Lower lobe of right lung (tissue), 2 donors: ENCODE results near the gene GRID1. TPM values are rescaled to one million over a fixed set of nuclear protein-coding genes. Genes with fewer than 3 reads are reported as not detected.
A peak's percentile ranks its signal among the peaks of the same experiment; 100 is the strongest.

Source experiments
- ATAC-seq, 2 donors: fragments of 200-7000 bp; cut with Tn5 transposase; one replicate each; pipeline ENCODE4 v1.9.1; 2020 to 2022; ENCODE audit warnings: mild to moderate bottlenecking in 2 of 2, moderate library complexity in 2 of 2
- DNase-seq: peaks from one replicate; pipeline ENCODE4 v3.0.0-alpha.2; 2020
- H3K27ac ChIP-seq: fragments of 200-600 bp; one replicate; pipeline ENCODE4 v1.8.0; 2022
- H3K27me3 ChIP-seq: fragments of 200-600 bp; one replicate; pipeline ENCODE4 v1.8.0; 2022; ENCODE audit warnings: low read depth
- H3K36me3 ChIP-seq: fragments of 200-600 bp; one replicate; pipeline ENCODE4 v1.8.0; 2022; ENCODE audit warnings: mild to moderate bottlenecking
- H3K4me1 ChIP-seq: fragments of 200-600 bp; one replicate; pipeline ENCODE4 v1.8.0; 2022
- H3K4me3 ChIP-seq: fragments of 200-600 bp; one replicate; pipeline ENCODE4 v1.8.0; 2022; ENCODE audit warnings: mild to moderate bottlenecking
- H3K9me3 ChIP-seq: fragments of 200-600 bp; one replicate; pipeline ENCODE4 v1.8.0; 2022
- CTCF ChIP-seq: fragments of 200-600 bp; IDR thresholded peaks from one replicate; pipeline ENCODE4 v1.8.0; 2022; ENCODE audit warnings: antibody characterized with exemption, mild to moderate bottlenecking
- intact Hi-C: fragments of 100-400 bp; cut with DNase I; formaldehyde crosslinking; loops from one replicate; pipeline ENCODE4 v1.11.0; 2022
- total RNA-seq: library from RNA; stranded (reverse); fragmentation: NEBNext Ultra II Directional; extraction: Animal tissue kit (Norgen Biotek cat#: 25700); gene quantifications from one replicate; pipeline ENCODE4 v1.2.1, GENCODE V29; 2021
- donor health status: DM: no; HTN: yes; CAD: no; lungs with severe emphysema.

Gene GRID1
- total RNA-seq, 1 donor from 2014 or later: 2.5 TPM

DNA sequence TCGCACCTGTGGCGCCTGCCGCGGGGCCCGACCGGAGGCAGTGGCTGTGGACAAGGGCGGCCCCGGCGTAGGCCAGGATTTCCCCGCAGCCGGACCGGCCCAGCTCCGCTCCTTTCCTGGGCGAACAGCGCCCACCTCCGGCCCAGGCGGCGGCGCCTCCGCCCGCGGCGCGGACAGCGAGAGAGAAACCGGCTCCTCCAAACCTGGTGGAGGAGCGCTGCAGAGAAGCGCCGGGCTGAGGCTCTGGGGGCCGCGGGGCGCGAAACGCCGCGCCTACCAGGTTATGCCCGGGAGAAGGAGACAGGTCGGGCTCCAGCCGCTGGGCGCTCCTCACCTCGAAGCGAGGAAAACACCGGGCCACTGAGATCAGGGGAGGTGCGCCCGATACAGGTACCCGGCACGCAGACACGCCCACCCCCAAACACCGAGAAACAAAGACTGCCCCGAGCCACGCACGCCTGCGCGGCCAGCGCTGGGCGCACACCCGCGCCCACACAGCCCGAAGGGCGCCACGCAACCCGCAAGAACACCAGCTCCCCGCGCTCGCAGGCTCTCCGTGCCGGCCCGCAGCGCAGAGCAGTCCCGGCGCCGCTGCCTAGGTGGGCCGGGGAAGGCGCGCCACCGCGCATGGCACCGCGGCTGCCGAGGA, 3.3 kb downstream of the GRID1 start:
- peaks cover 50% of the 10 kb centered on the region for H3K27me3 ChIP-seq

DNA sequence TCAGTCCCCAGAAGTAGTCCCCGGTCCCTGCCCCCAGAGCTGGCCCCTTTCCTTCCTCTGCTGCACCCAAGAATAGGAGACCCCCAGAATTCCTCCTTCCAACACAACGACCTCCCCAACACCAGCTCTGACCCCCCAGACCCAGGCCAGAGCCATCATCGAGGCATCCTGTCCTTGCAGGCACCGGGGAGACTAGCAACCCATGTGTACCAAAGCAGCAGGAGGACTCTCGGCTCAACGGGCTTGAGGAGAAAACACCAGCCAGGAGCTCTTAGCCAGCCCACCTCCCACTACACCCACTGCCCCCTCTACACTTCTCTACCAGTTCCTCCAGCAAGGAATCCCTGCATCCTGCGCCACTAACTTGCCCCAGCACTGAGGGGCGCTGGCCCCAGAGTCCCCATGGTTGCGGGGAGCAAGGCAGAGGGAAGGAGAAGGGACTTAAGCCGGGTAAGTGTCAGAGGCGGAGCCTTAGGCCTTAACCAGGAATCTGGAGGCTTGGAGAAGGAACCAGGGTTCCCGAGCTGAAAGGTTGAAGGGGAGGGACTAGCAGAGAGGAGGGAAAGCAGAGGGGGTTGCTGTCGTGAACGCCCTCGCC, 3.9 kb downstream of the GRID1 start:
- TF ChIP-seq CTCF: no peak
- DNase-seq: no peak
- Histone ChIP-seq H3K27ac (no peak overlapping the region), H3K4me1 (peaks cover 40% of the 10 kb centered on the region), H3K4me3 (peak overlapping the region; percentile 36), H3K9me3 (no peaks in the 10 kb centered on the region), H3K36me3 (no peaks in the 10 kb centered on the region), H3K27me3 (peaks cover 45% of the 10 kb centered on the region)
- ATAC-seq: peak; percentile 4 to 23
- intact Hi-C loops: no loop called here

More for the DNA sequence above, 3.3 kb downstream of the GRID1 start:
- intact Hi-C loops: no loop called here
- Histone ChIP-seq H3K27ac (no peak overlapping the region), H3K4me3 (peak overlapping the region; percentile 36), H3K36me3 (no peaks in the 10 kb centered on the region), H3K4me1 (peaks cover 40% of the 10 kb centered on the region), H3K9me3 (no peaks in the 10 kb centered on the region)
- peak; percentile 83 to 88 for ATAC-seq
- peak; percentile 73 for DNase-seq
- TF ChIP-seq CTCF: peak; percentile 62

DNA sequence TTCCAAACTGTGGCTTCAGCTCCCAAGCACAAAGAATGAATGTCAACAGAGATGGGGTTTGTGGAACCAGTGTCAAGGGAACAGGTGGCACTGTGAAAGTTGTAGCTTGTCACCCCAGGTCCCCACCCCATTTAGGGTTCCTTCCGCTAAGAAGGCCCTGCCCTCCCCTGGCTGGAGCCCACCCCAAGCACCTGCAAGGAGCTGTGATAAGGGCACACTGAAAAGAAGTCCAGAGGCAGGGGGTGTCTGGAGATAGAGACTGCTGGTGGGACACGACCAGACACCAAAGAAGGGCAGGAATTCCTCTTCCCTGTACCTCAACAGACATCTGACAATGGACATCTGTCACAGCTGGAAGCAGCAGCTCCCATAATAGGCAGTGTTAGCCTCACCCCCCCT, 4.5 kb downstream of the GRID1 start:
- no peaks in the 10 kb centered on the region for H3K9me3 ChIP-seq
- H3K27me3 ChIP-seq: peaks cover 40% of the 10 kb centered on the region
- no peak for TF ChIP-seq CTCF
- DNase-seq (no peak), ATAC-seq (no peak)
- no peaks in the 10 kb centered on the region for H3K36me3 ChIP-seq
- H3K4me3 ChIP-seq: no peak overlapping the region
- H3K4me1 ChIP-seq: peaks cover 40% of the 10 kb centered on the region
- no peak overlapping the region for H3K27ac ChIP-seq
- intact Hi-C loops: no loop called here

DNA sequence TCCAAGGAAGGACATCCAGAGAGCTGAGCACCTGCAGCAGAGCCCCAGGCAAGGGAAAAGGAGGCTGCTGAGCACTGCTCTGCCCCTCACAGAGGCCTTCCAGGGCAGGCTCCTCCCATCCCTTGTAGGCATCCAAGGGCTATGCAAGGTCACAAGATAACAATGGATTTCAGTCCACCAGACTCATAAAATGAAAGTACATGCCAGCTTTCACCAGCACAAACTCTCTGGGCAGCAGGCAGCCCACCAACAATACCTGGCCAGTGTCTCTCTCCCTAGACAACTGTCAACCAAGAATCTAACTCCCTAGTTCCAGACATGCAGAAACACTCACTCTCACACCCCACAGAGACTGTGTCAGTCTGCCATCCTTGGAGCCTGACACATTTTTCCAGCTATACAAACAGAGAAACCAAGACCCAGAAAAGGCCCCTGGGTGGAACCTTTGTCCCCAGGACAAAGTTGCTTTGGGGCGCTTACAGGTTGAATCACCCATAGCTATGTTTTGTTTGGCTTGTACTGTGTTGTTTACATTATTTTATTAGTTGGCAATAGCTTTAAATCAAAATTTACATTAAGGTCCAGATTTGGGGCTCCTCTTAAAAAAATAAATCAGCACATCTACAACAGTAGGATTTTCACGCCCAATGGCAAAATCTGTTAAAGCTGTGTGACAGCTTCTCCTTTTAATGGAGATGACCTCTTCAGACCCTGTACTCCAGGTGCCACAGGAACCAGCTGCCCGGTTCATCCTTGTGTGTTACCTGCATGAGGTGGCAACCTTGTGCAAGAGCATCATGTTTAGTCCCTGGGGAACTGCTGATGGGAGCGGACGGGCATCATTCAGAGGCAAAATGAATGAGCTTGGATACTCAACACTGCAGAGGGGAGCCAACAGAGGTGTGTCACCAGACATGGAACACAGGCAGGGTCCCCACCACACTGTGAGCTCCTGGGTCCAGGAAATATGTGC, 5.2 kb downstream of the GRID1 start:
- intact Hi-C loops: no loop called here
- Histone ChIP-seq H3K4me1 (peaks cover 42% of the 10 kb centered on the region), H3K9me3 (no peaks in the 10 kb centered on the region), H3K4me3 (no peak overlapping the region), H3K27me3 (peaks cover 37% of the 10 kb centered on the region), H3K27ac (no peak overlapping the region), H3K36me3 (no peaks in the 10 kb centered on the region)
- no peak for TF ChIP-seq CTCF
- no peak for ATAC-seq
- DNase-seq: no peak

DNA sequence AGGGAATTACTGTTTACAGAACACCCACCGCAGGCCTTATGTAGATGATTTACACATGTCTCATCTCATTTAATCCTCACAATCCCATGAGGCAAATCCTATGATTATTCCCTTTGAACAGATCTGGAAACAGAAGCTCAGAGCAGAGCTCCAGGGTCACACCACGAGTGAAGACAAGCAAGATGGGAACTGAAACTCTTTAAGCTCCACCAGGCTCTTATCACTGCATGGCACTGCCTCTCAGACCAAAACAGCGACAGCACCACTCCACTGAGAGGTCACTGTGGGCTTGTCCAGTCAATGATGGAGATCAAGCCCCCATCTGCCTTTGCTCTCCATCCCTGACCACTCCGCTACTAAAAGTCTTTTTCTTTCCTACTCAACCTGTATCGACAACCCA, 5.9 kb downstream of the GRID1 start:
- H3K36me3 ChIP-seq: no peaks in the 10 kb centered on the region
- no peaks in the 10 kb centered on the region for H3K9me3 ChIP-seq
- H3K27ac ChIP-seq: no peak overlapping the region
- DNase-seq: no peak
- no peak for ATAC-seq
- H3K27me3 ChIP-seq: peaks cover 31% of the 10 kb centered on the region
- H3K4me1 ChIP-seq: peaks cover 45% of the 10 kb centered on the region
- TF ChIP-seq CTCF: no peak
- intact Hi-C loops: no loop called here
- no peak overlapping the region for H3K4me3 ChIP-seq
